HL-60 (cell line): Measurements from ENCODE around the gene CREBL2.
A peak's percentile ranks its signal among the peaks of the same experiment; 100 is the strongest.
"Not testable (repeated sequence)": the region's sequence is repeated elsewhere in the genome, so short reads cannot be mapped to it uniquely, and the experiment has no call there.

Source experiments
- DNase-seq, 2 experiments: peaks; one replicate each; pipeline ENCODE4 v3.0.0-alpha.2; 2010 to 2020; ENCODE audit warnings: low read depth in 1 of 2, low spot score in 1 of 2
- H3K27ac ChIP-seq: fragments of 250-450 bp; sonication (Bioruptor Pico); replicated peaks from 2 replicates; pipeline ENCODE4 v1.5.1; 2020; ENCODE audit warnings: mild to moderate bottlenecking, moderate library complexity
- H3K27me3 ChIP-seq: fragments of 250-450 bp; sonication (Bioruptor Pico); 2 replicates; pipeline ENCODE4 v1.5.1; 2021; ENCODE audit warnings: mild to moderate bottlenecking, moderate library complexity; ENCODE audit not compliant: insufficient read depth, poor library complexity, severe bottlenecking
- H3K4me3 ChIP-seq: replicated peaks from 2 replicates; pipeline ENCODE4 v1.5.1; 2011; ENCODE audit warnings: mild to moderate bottlenecking, control low read depth, low read length; ENCODE audit not compliant: insufficient read depth
- GABPA ChIP-seq: IDR thresholded peaks from 2 replicates; pipeline ENCODE4 v1.6.1; 2012; ENCODE audit warnings: low read depth
- POLR2AphosphoS5 ChIP-seq: IDR thresholded peaks from 2 replicates; pipeline ENCODE4 v1.6.1; 2012; ENCODE audit warnings: low read depth
- SPI1 ChIP-seq: IDR thresholded peaks from 2 replicates; pipeline ENCODE4 v1.6.1; 2012; ENCODE audit warnings: low read depth, mild to moderate bottlenecking, borderline replicate concordance
- TF ChIP-seq, protein P1 (sequence below): IDR thresholded peaks from 2 replicates; pipeline ENCODE4 v1.6.1; 2012; ENCODE audit warnings: low read depth; ENCODE audit not compliant: insufficient replicate concordance
- TF ChIP-seq, protein P2 (sequence below): IDR thresholded peaks from one replicate; pipeline ENCODE4 v1.5.1; 2011; ENCODE audit warnings: low read length, control low read depth, inconsistent platforms; ENCODE audit not compliant: insufficient read depth

Gene CREBL2

DNA sequence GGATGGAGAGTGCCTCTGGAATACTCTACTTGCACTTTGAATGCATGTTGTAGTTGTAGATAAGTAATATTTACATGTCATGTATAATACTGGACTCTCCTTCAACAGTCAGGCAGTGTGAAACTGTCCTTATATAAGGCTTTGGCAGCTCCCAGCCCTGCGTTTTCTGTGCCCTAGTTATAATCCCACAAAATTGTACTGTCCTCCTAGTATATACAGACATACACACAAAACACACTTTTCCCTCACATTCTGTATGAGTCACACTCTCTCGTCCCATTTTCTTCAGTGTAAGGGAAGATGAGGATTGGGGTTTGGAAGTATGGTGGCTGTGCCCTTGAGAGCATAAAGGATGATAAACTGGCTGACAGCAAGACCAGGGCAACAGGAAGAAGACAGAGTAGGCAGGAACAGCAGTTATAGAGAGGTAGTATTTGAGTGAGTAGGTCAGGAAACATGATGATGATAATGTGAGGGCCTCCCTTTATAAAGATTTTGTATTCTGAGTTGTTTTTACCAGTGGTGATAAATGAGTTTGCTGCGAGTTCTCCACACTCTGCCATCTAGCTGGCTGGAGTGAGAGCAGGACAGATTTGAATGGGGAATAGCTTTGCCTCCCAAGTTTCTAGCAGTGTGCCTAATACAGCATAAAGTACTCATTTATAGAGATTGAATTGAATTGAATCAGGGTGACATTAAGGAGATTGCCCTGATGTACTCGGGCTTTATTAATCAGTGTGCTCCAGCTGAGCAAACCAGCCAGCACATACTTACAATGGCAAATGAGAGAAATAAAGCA lies 5.0 kb downstream of the CREBL2 start:
- H3K27me3 ChIP-seq: no peaks in the 10 kb centered on the region
- DNase-seq: no peak
- H3K4me3 ChIP-seq: no peak overlapping the region
- no peak overlapping the region for H3K27ac ChIP-seq
- TF ChIP-seq GABPA (no peak), POLR2AphosphoS5 (no peak), SPI1 (no peak)
- TF ChIP-seq, protein P1, sequence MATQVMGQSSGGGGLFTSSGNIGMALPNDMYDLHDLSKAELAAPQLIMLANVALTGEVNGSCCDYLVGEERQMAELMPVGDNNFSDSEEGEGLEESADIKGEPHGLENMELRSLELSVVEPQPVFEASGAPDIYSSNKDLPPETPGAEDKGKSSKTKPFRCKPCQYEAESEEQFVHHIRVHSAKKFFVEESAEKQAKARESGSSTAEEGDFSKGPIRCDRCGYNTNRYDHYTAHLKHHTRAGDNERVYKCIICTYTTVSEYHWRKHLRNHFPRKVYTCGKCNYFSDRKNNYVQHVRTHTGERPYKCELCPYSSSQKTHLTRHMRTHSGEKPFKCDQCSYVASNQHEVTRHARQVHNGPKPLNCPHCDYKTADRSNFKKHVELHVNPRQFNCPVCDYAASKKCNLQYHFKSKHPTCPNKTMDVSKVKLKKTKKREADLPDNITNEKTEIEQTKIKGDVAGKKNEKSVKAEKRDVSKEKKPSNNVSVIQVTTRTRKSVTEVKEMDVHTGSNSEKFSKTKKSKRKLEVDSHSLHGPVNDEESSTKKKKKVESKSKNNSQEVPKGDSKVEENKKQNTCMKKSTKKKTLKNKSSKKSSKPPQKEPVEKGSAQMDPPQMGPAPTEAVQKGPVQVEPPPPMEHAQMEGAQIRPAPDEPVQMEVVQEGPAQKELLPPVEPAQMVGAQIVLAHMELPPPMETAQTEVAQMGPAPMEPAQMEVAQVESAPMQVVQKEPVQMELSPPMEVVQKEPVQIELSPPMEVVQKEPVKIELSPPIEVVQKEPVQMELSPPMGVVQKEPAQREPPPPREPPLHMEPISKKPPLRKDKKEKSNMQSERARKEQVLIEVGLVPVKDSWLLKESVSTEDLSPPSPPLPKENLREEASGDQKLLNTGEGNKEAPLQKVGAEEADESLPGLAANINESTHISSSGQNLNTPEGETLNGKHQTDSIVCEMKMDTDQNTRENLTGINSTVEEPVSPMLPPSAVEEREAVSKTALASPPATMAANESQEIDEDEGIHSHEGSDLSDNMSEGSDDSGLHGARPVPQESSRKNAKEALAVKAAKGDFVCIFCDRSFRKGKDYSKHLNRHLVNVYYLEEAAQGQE: no peak
- TF ChIP-seq, protein P2, sequence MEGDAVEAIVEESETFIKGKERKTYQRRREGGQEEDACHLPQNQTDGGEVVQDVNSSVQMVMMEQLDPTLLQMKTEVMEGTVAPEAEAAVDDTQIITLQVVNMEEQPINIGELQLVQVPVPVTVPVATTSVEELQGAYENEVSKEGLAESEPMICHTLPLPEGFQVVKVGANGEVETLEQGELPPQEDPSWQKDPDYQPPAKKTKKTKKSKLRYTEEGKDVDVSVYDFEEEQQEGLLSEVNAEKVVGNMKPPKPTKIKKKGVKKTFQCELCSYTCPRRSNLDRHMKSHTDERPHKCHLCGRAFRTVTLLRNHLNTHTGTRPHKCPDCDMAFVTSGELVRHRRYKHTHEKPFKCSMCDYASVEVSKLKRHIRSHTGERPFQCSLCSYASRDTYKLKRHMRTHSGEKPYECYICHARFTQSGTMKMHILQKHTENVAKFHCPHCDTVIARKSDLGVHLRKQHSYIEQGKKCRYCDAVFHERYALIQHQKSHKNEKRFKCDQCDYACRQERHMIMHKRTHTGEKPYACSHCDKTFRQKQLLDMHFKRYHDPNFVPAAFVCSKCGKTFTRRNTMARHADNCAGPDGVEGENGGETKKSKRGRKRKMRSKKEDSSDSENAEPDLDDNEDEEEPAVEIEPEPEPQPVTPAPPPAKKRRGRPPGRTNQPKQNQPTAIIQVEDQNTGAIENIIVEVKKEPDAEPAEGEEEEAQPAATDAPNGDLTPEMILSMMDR: no peak

DNA sequence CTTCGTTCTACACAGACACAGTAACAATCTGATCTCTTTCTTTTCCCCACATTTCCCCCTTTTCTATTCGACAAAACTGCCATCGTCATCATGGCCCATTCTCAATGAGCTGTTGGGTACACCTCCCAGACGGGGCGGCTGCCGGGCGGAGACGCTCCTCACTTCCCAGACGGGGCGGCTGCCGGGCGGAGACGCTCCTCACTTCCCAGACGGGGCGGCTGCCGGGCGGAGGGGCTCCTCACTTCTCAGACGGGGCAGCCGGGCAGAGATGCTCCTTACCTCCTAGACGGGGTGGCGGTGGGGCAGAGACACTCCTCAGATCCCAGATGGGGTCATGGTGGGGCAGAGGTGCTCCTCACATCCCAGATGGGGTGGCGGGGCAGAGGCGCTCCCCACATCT lies 6.4 kb downstream of the CREBL2 start:
- H3K27ac ChIP-seq, DNase-seq: not testable (repeated sequence)

DNA sequence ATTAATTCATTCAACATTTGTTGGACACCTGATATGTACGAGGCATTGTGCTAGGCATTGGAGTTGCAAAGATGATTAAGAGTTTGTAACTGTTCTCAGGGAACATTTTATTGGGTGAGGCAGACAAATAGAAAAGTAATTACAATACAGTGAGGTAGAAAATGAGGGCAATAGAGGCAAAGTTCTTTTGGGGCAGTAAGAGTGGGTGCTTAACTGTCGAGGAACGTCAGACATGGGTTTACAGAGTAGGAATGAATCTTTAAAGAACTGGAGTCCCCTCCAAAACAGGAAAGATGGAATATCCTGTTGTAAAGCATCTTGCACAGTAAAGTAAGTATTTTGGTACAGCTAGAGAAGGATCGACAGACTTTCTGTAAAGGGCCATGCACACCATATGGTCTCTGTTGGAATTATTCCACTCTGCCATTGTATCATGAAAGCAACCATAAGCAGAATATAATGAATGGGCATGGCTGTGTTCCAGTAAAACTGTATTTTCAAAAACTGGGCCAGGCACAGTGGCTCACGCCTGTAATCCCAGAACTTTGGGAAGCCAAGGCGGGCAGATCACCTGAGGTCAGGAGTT lies 9.1 kb downstream of the CREBL2 start:
- TF ChIP-seq SPI1: no peak
- no peak for TF ChIP-seq GABPA
- TF ChIP-seq, protein P1: no peak
- DNase-seq: no peak
- H3K4me3 ChIP-seq: no peak overlapping the region
- H3K27me3 ChIP-seq: no peaks in the 10 kb centered on the region
- no peak overlapping the region for H3K27ac ChIP-seq

More for the DNA sequence above, 6.4 kb downstream of the CREBL2 start:
- not testable (repeated sequence) for H3K27me3 ChIP-seq, H3K4me3 ChIP-seq

DNA sequence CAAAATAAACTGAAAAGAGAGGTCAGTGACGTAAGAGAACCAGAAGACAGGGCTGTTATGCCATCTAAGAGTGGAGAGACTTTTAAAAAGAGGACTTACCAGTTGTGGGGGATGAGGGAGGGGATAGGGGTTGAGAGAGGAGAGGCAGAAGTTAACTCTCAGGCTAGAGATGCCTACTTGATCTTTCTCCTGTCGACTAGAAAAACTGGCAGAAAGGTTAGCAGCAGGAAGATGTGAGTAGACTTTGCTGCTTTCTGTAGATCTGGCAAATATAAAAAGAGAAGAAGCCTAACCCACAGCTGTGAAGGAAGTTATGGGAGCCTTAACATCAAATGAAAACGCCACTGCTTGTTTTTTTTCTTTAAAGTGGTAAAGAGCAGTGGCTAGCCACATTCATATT lies 10.7 kb downstream of the CREBL2 start:
- no peak overlapping the region for H3K27ac ChIP-seq
- no peak overlapping the region for H3K4me3 ChIP-seq
- DNase-seq: peak in 1 of 2 experiments; percentile 12
- no peaks in the 10 kb centered on the region for H3K27me3 ChIP-seq
- TF ChIP-seq SPI1 (no peak), GABPA (no peak), POLR2AphosphoS5 (no peak)
- TF ChIP-seq, protein P1: no peak
- TF ChIP-seq, protein P2: no peak
